DMS114 treated with DMSO at 0.1 percent for 48 hours (cell line): ENCODE data around the gene PCCA.

Source experiments
- DNase-seq: peaks from one replicate; lab custom pipeline; 2025; ENCODE audit not compliant: unreplicated experiment; lab: John Stamatoyannopoulos, UW

Gene PCCA

DNA sequence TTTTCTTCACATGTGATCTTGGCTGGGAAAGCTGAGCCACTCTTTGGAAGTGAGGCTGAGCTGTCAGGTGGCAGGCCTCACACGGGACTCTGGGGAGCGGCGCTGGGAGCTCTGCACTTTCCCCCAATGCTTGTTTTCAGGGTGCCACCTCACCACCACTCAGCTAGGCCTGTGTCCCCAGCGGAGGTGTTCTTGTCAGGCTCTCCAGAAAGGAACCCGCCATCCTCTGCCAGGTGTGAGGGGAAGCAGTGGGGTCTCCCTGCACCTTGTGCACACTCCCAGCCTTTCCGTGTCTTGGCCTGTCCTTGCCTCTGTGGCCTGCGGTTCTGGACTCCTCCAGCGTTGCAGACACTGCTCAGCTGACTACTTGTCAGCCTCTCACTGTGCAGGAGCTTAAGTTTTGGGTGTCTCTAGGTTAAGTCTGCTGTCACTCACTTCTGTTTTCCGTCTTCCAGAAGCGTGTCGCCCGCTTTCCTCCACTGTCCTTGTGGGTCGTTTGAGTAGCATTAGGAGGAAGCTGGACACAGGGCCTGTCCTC, 447.8 kb downstream of the PCCA start:
- DNase-seq, result no peak

GRCh38 chr13:100537486-100537885, 448.6 kb downstream of the PCCA start:
- DNase-seq, result no peak

DNA sequence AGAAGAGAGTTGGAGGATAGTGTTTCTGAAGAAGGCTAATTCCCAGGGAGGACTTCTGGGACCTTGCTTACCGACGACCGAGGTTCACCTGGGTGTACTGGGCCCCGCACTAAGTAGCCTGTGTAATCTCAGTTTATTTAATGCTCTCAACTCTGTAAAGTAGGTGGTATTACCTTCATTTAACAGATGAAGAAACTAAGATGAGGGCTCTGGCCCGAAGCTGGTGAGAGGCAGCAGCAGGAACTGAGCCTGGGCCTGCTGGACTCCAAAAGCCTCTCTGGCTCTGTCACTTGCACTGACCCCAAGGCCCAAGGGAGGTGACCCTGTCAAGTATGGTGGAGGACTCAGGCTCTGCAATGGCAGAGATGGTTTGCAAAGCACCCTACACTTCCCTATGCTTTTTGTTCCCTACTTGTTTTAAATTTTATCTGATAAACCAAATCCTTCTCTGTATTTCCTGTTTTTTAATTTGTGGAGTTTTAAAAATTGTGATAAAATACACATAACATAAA, 449.1 kb downstream of the PCCA start:
- no peak for DNase-seq

- no peak for DNase-seq
Measured at GRCh38 chr13:100540621-100541020, 451.7 kb downstream of the PCCA start.

- DNase-seq, result no peak
Measured at GRCh38 chr13:100541897-100542825, 453.3 kb downstream of the PCCA start.

DNA sequence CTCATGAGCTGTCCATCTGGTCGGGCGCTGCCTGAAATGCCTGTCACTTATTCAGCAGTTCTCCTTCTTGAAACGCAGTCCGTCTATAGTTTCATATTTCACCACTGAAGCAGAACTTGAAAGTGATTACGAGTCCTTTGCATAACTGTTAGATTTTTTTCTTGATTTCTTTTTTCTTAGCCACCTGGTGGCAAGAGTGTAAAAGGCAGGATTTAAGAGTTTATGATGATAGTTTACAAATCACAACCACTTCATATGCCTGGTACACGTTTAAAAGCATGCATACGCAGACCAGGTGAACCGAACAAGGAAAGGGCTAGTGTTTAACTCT, 453.9 kb downstream of the PCCA start:
- no peak for DNase-seq

DNA sequence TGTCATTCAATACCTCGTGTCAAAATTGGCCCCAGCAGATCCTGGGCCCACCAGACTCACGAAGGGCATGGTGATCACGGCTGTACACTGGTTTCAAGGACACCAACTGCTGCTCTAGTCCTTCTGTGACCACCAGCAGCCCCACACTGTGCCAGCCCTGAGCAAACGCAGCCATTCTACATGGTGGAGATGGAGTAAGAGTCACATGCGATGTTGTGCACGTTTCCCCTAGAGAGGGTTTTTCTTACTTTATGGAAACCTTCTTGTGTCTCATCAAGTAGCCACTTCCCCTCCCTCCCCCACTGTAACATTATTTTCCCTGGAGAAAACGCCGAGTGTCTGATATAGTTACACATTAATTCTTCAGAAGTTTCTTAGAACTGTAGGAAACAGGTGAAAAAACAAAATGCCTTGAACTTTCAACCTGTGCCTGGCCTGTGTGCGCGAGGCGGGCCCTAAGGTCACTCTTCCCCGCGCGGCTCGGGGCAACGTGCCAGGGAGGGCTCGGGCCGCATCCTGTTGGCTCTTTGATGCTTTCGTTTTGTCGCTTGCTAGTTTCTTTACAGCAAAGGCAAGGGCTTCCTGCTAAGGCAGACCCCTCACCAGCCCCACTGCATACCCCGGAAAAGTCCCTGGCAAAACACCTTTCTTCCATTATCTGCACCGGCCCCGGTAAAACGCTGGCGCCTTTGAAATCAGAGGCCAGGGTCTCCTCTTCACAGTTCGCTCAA, 455.1 kb downstream of the PCCA start:
- DNase-seq, result no peak

GRCh38 chr13:100544866-100545683, 456.2 kb downstream of the PCCA start:
- no peak for DNase-seq

DNA sequence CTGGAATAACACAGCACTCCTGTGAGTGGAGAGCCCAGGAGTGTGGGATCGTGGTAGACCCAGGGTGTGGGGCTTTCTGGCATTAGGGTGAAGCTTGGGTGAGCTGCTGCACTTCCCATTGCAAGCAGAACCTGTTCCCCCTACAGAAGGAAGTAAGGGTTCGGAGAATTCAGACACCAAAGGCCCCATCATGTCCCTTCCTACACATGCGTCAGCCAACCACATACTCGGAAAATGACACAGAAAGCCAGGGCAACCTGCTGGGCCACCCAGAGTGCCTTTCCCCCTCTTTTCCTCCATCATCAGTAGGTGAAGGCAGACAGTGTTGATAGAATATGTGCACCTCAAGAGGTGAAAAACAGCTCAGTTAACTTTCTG, 456.8 kb downstream of the PCCA start:
- DNase-seq, result no peak

DNA sequence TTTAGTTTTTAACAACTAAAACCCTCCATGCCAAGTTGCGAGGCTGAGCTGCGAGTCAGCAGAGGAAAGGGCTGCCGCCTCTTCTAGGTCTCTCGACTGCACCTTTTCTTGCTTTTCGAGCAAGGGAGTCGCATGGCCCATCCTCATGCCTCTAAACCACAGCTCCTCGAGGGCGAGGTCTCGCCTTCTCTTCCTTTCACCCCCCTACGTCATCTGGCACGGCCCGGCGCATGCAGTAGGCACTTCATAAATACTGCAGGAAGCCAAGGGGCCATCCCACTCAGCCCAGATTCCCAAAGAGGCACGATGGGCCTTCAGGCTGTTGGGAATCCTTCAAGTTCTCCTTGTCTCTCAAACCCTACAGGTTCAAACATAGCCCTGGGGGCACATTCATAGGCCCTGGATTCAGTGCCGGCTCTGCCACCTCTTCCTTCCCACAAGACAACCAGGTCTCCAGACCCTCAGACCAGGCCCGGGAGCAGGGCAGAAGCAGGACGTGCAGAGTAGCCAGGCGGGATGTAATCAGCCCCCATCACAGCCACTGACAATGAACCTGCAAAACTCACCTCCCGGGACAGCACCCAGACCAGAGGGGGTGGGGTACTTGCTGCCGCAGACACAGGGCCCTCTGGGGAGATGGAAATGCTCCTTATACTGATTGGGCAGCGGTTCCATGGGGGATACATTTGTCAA, 458.0 kb downstream of the PCCA start:
- no peak for DNase-seq

DNA sequence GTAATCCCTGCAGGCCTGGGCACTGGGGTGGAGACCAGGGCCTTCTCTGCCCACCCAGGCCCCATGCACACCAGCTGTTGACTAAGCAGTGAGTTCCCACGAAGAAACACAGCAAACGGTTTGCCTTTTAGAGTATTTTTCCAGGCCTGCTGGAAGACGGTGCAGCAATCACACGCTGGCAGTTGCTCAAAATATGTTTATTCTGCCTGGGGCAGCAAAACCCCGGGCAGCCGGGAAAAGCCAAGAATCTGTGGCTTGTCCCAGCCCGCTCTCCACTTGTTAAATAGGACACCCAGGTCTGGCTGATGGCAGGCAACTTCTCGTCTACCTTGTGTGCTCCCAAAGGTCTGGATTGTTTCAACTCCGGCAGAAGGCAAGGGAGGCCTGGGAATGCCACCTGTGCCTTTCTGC, 458.9 kb downstream of the PCCA start:
- no peak for DNase-seq

DNA sequence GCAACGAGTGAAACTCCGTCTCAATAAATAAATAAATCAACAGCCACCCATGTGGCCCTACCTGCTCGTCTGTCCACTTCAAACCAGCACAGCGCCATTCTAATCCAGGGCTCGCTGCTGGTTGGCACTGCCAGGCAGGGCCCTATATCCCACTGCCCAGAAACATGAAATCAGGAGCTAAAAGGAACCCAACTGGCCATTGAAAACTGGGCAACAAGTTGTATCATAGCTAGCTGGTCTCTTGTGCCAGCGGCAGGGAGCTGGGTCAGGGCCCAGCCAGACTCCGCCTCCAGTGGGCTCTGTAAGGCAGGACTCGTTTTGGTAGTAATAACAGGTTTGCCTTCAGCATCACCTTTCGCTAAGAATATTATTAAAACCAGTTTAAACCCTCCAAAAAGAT, 460.4 kb downstream of the PCCA start:
- DNase-seq, result no peak

DNA sequence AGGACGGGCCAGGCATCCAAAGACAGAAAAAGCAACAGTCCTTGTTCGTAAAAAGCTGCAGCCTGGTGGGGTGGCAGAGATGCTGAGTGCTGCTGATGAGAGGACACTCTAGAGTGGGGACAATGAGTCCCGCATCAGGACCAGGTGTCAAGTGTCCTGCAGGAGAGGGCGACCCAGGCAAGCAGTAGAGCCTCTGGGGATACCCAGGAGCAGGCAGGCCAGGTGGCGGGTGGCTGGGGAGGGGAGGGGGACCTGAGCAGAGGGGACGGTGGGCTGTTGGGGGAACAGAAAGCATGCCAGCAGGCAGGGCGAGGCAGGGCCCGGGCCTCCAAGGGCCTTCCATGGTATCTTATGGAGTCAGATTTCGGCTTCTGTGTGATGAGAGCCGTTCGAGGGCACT, 463.9 kb downstream of the PCCA start:
- DNase-seq, result no peak

DNA sequence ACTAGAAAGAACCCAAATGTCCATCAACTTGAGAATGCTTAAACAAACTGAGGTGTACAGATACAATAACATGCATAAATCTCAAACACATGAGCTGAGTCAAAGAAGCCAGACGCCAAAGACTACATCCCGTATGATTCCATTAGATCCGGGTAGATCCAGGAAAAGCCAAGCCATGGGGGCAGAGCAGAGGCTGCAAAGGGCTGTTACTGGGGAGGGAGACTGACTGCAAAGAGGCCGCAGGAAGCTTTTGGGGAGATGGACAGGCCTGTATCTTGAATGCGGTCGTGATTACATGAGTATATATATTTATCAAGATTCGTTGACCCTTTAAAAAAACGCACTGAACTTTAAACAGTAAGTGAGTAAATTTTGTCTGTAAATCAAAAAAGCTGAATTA, 471.0 kb downstream of the PCCA start:
- no peak for DNase-seq

GRCh38 chr13:100560498-100561157, 471.7 kb downstream of the PCCA start:
- no peak for DNase-seq

DNA sequence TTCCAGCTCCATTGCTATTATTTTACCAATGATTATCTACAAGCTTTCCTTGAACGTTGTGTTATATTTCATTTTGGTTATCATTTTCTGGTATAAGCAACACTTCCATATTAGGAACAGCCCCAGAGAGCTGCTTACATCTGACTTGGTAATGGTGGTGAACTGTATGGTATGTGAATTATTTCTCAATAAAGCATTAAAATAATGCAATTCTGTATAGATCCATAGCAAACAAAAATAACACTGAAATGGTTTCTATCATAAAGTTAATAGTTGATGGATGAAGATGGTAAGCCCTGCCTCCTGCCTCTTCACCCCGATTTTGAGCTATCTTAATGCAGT, 472.2 kb downstream of the PCCA start:
- no peak for DNase-seq

DNA sequence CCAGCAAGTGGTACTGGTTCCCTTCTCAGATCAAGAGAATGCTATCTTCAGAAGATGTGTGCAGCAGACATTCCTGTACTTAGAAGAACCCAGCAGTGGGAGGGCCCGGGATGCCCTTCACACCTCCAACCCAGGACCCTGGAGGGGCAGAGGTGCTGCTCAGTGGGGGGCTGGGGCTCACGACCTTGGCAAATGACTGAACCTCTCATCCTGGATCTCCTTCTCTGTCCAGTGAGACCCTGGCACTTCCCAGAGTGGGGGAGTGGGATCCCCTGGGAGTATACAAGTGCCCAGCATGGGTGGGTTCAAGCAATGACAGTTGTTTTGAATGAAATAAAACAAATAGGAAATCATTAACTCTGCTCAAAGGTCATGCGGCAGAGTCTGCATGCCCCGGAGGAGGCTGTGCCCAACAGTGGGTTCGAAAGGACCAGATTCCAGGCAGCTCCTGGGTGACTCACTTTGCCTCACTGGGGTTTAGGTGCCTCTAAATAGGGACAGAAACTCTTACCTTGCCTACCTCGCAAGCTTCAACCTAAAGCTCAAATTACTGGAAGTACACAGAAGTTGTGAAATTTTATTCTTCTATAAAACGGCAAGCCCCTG, 472.8 kb downstream of the PCCA start:
- no peak for DNase-seq

- no peak for DNase-seq
Measured at GRCh38 chr13:100563779-100564178, 474.9 kb downstream of the PCCA start.

DNA sequence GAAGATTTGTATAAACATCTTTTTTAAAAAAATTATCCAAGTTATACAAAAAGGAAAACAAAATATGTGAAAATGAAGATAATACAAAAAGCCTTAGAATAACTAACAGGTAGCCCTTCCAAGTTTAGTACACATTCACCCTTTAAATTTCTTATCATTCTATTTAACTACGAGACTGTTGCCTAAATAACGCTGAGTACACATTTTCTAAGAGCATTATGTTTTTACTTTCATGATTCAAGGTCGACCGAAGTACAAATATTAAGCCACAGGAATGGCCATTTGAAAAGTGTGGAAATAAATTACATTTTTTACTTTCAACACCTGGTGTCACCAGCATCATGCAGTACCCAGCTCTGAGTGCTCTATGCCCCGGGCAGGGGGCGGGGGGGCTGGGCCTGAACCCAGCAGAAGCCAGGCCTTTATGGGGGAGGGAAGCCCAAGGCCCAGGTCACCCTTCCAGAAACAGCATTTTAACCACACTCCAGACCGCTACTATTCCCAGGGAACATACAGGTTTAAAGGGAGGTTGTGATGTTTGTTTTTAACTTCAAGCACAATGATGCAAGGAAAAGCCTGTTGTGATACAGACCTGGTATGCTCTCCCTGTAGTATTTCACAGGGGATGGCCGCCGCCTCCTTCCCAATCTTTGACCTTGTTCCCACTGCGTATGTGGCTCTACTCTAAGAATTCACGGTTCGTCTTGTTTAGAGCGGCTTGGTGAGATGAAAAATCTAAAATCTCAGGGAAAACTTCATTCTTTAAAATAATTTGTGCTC, 475.7 kb downstream of the PCCA start:
- no peak for DNase-seq
